ENCODE data around the gene CST5. TPM values are rescaled to one million over a fixed set of nuclear protein-coding genes. Genes with fewer than 3 reads are reported as not detected.
"Not testable (repeated sequence)": the region's sequence is repeated elsewhere in the genome, so short reads cannot be mapped to it uniquely, and the experiment has no call there.

CST5 gene
- total RNA-seq, 1 donor from 2014 or later = 0.50 TPM

DNA sequence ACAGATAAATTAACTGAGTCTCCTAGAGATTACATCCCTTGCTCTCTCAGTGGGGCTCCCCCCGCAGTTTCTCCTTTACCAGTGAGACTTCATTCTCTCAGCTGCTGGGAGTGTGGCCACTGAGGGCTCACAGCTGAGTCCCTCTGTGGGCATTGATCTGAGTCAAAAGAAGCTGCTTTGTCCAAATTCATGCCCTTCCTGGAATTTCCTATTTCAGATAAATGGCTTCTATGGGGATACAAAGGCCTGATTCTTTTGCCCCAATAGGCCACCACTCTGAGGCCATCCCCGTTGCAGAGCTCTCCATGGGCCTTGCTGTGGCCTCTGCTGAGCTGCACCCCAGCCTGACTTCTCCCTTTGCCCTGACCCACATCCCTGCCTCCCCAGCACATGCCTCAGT, 10.0 kb downstream of the CST5 start:
- Histone ChIP-seq H2AFZ (ENCODE audit: low read depth, low read length) (no peak overlapping the region), H3K4me3 (ENCODE audit: insufficient read depth, low read depth, low read length) (no peak overlapping the region), H3K9me3 (ENCODE audit: insufficient read depth, low read depth, low read length) (no peaks in the 10 kb centered on the region), H3K4me1 (ENCODE audit: insufficient read depth, low read length) (no peaks in the 10 kb centered on the region), H3K27me3 (ENCODE audit: insufficient read depth, low read length) (no peaks in the 10 kb centered on the region), H3K36me3 (ENCODE audit: insufficient read depth, low read length) (no peaks in the 10 kb centered on the region), H3K9ac (ENCODE audit: low read length) (no peak overlapping the region), H3K4me2 (ENCODE audit: low read length) (no peak overlapping the region), H4K20me1 (ENCODE audit: insufficient read depth, low read length) (no peaks in the 10 kb centered on the region), H3K27ac (ENCODE audit: low read depth, low read length) (no peak overlapping the region), H3K79me2 (ENCODE audit: insufficient read depth, low read length) (no peaks in the 10 kb centered on the region)
- no peak for FAIRE-seq
- H3K36me3 Mint-ChIP-seq (ENCODE audit: low read depth, unreplicated experiment) = no peaks in the 10 kb centered on the region
- H3K4me3 Mint-ChIP-seq (ENCODE audit: unreplicated experiment) = no peak overlapping the region
- H3K9me3 Mint-ChIP-seq (ENCODE audit: unreplicated experiment) = peaks cover 2% of the 10 kb centered on the region
- DNase-seq (ENCODE audit: low read depth) = no peak
- no peak overlapping the region for H3K27ac Mint-ChIP-seq (ENCODE audit: unreplicated experiment)
- peaks cover 9% of the 10 kb centered on the region for H3K4me1 Mint-ChIP-seq (ENCODE audit: low read depth, unreplicated experiment)
- peaks cover 18% of the 10 kb centered on the region for H3K27me3 Mint-ChIP-seq (ENCODE audit: low read depth, unreplicated experiment)
- TF ChIP-seq EZH2 (IDR thresholded peaks at IDR 0.05; ENCODE audit: insufficient read depth, low read length) = no peak
- TF ChIP-seq, protein P1, sequence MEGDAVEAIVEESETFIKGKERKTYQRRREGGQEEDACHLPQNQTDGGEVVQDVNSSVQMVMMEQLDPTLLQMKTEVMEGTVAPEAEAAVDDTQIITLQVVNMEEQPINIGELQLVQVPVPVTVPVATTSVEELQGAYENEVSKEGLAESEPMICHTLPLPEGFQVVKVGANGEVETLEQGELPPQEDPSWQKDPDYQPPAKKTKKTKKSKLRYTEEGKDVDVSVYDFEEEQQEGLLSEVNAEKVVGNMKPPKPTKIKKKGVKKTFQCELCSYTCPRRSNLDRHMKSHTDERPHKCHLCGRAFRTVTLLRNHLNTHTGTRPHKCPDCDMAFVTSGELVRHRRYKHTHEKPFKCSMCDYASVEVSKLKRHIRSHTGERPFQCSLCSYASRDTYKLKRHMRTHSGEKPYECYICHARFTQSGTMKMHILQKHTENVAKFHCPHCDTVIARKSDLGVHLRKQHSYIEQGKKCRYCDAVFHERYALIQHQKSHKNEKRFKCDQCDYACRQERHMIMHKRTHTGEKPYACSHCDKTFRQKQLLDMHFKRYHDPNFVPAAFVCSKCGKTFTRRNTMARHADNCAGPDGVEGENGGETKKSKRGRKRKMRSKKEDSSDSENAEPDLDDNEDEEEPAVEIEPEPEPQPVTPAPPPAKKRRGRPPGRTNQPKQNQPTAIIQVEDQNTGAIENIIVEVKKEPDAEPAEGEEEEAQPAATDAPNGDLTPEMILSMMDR (IDR thresholded peaks at IDR 0.05; ENCODE audit: insufficient read depth, low read depth, low read length) = no peak

GRCh38 chr20:23868321-23868720, 11.2 kb downstream of the CST5 start:
- Histone ChIP-seq H3K9me3 (ENCODE audit: insufficient read depth, low read depth, low read length) (no peaks in the 10 kb centered on the region), H3K36me3 (ENCODE audit: insufficient read depth, low read length) (no peaks in the 10 kb centered on the region), H3K27me3 (ENCODE audit: insufficient read depth, low read length) (no peaks in the 10 kb centered on the region), H3K4me2 (ENCODE audit: low read length) (no peak overlapping the region), H3K4me3 (ENCODE audit: insufficient read depth, low read depth, low read length) (no peak overlapping the region), H2AFZ (ENCODE audit: low read depth, low read length) (no peak overlapping the region), H4K20me1 (ENCODE audit: insufficient read depth, low read length) (no peaks in the 10 kb centered on the region), H3K4me1 (ENCODE audit: insufficient read depth, low read length) (no peaks in the 10 kb centered on the region), H3K27ac (ENCODE audit: low read depth, low read length) (no peak overlapping the region), H3K79me2 (ENCODE audit: insufficient read depth, low read length) (no peaks in the 10 kb centered on the region), H3K9ac (ENCODE audit: low read length) (no peak overlapping the region)
- Mint-ChIP-seq H3K27ac (ENCODE audit: unreplicated experiment) (no peak overlapping the region), H3K36me3 (ENCODE audit: low read depth, unreplicated experiment) (no peaks in the 10 kb centered on the region), H3K4me3 (ENCODE audit: unreplicated experiment) (no peak overlapping the region), H3K4me1 (ENCODE audit: low read depth, unreplicated experiment) (peaks cover 3% of the 10 kb centered on the region), H3K27me3 (ENCODE audit: low read depth, unreplicated experiment) (peaks cover 16% of the 10 kb centered on the region), H3K9me3 (ENCODE audit: unreplicated experiment) (peaks cover 2% of the 10 kb centered on the region)
- DNase-seq (ENCODE audit: low read depth) (no peak), FAIRE-seq (no peak)
- TF ChIP-seq EZH2 (IDR thresholded peaks at IDR 0.05; ENCODE audit: insufficient read depth, low read length) = no peak
- TF ChIP-seq, protein P1 (IDR thresholded peaks at IDR 0.05; ENCODE audit: insufficient read depth, low read depth, low read length) = no peak

DNA sequence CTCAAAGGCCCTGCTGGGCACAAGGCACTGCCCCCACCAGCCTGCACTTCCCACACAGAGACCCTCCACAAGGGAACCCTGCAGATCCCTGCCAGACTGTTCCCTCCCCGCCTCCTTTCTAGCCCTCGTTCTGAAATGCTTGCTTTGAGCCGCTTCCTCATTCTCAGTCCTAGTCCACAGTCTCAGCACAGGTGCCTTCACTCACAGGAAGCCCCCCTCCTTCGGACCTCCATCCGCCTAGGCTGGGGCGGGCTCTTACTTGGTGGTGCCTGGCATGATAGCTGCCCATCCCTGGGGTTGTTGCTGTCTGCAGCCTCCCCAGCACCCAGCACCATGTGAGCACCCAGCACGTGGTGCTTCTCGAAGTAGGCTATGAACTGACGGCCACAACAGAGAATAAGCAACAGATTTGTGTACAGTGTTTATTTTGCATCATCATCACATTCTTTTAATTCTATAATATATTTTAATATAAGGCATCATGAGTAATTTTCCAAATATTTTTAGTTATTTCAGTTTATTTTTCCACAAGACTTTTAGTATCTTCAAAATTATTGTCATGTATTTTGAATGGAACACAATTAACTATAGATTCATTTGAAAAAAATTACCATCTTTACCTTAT, 12.3 kb downstream of the CST5 start:
- Mint-ChIP-seq H3K9me3 (ENCODE audit: unreplicated experiment) (no peaks in the 10 kb centered on the region), H3K27me3 (ENCODE audit: low read depth, unreplicated experiment) (peaks cover 13% of the 10 kb centered on the region), H3K4me3 (ENCODE audit: unreplicated experiment) (no peak overlapping the region), H3K36me3 (ENCODE audit: low read depth, unreplicated experiment) (no peaks in the 10 kb centered on the region), H3K4me1 (ENCODE audit: low read depth, unreplicated experiment) (peaks cover 1% of the 10 kb centered on the region), H3K27ac (ENCODE audit: unreplicated experiment) (no peak overlapping the region)
- Histone ChIP-seq H3K9ac (ENCODE audit: low read length) (no peak overlapping the region), H3K4me3 (ENCODE audit: insufficient read depth, low read depth, low read length) (no peak overlapping the region), H3K9me3 (ENCODE audit: insufficient read depth, low read depth, low read length) (no peaks in the 10 kb centered on the region), H4K20me1 (ENCODE audit: insufficient read depth, low read length) (no peaks in the 10 kb centered on the region), H3K79me2 (ENCODE audit: insufficient read depth, low read length) (no peaks in the 10 kb centered on the region), H3K27me3 (ENCODE audit: insufficient read depth, low read length) (no peaks in the 10 kb centered on the region), H3K27ac (ENCODE audit: low read depth, low read length) (no peak overlapping the region), H3K36me3 (ENCODE audit: insufficient read depth, low read length) (no peaks in the 10 kb centered on the region), H3K4me1 (ENCODE audit: insufficient read depth, low read length) (no peaks in the 10 kb centered on the region), H2AFZ (ENCODE audit: low read depth, low read length) (no peak overlapping the region), H3K4me2 (ENCODE audit: low read length) (no peak overlapping the region)
- FAIRE-seq (no peak), DNase-seq (ENCODE audit: low read depth) (no peak)
- TF ChIP-seq, protein P1 (IDR thresholded peaks at IDR 0.05; ENCODE audit: insufficient read depth, low read depth, low read length) = no peak
- no peak for TF ChIP-seq EZH2 (IDR thresholded peaks at IDR 0.05; ENCODE audit: insufficient read depth, low read length)

DNA sequence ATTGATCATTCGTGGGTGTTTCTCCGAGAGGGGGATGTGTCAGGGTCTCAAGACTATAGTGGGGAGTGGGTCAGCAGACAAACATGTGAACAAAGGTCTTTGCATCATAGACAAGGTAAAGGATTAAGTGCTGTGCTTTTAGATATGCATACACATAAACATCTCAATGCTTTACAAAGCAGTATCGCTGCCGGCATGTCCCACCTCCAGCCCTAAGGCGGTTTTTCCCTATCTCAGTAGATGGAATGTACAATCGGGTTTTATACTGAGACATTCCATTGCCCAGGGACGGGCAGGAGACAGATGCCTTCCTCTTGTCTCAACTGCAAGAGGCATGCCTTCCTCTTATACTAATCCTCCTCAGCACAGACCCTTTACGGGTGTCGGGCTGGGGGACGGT, 18.8 kb downstream of the CST5 start:
- H3K4me3 ChIP-seq (ENCODE audit: insufficient read depth, low read depth, low read length); H3K9me3 Mint-ChIP-seq (ENCODE audit: unreplicated experiment); FAIRE-seq; DNase-seq (ENCODE audit: low read depth); H3K79me2 ChIP-seq (ENCODE audit: insufficient read depth, low read length); H3K4me3 Mint-ChIP-seq (ENCODE audit: unreplicated experiment); H4K20me1 ChIP-seq (ENCODE audit: insufficient read depth, low read length); H3K27me3 Mint-ChIP-seq (ENCODE audit: low read depth, unreplicated experiment); H3K36me3 ChIP-seq (ENCODE audit: insufficient read depth, low read length); H3K4me1 ChIP-seq (ENCODE audit: insufficient read depth, low read length); H3K36me3 Mint-ChIP-seq (ENCODE audit: low read depth, unreplicated experiment); H3K4me2 ChIP-seq (ENCODE audit: low read length); H3K27ac Mint-ChIP-seq (ENCODE audit: unreplicated experiment); H3K9ac ChIP-seq (ENCODE audit: low read length); H3K27ac ChIP-seq (ENCODE audit: low read depth, low read length); H3K9me3 ChIP-seq (ENCODE audit: insufficient read depth, low read depth, low read length); H3K4me1 Mint-ChIP-seq (ENCODE audit: low read depth, unreplicated experiment); H3K27me3 ChIP-seq (ENCODE audit: insufficient read depth, low read length); H2AFZ ChIP-seq (ENCODE audit: low read depth, low read length): not testable (repeated sequence)
